SK-N-SH treated with all-trans-retinoic acid at 6 μM for 48 hours (cell line): ENCODE results near the gene MCRS1.

Source experiments
- CREB5 ChIP-seq: fragments of 250-450 bp; sonication (Bioruptor Pico); IDR thresholded peaks from 2 replicates; pipeline ENCODE4 v1.5.1; 2020; ENCODE audit warnings: low read depth, mild to moderate bottlenecking, moderate library complexity
- CSRNP3 ChIP-seq: fragments of 250-450 bp; sonication (Bioruptor Pico); IDR thresholded peaks from 2 replicates; pipeline ENCODE4 v1.5.1; 2021; ENCODE audit warnings: mild to moderate bottlenecking, moderate library complexity
- ESRRG ChIP-seq: fragments of 250-450 bp; sonication (Bioruptor Pico); IDR thresholded peaks from 2 replicates; pipeline ENCODE4 v1.6.1; 2021; ENCODE audit warnings: mild to moderate bottlenecking
- GLIS3 ChIP-seq: fragments of 250-450 bp; sonication (Bioruptor Pico); IDR thresholded peaks from 2 replicates; pipeline ENCODE4 v1.5.0; 2020; ENCODE audit warnings: mild to moderate bottlenecking, moderate library complexity
- ISL1 ChIP-seq: fragments of 250-450 bp; sonication (Bioruptor Pico); IDR thresholded peaks from 2 replicates; pipeline ENCODE4 v2.1.2; 2022; ENCODE audit warnings: mild to moderate bottlenecking, moderate library complexity
- PATZ1 ChIP-seq: fragments of 250-450 bp; sonication (Bioruptor Pico); IDR thresholded peaks from 2 replicates; pipeline ENCODE4 v1.8.0; 2020; ENCODE audit warnings: mild to moderate bottlenecking, moderate library complexity, borderline replicate concordance
- PPARA ChIP-seq: fragments of 250-450 bp; sonication (Bioruptor Pico); IDR thresholded peaks from 2 replicates; pipeline ENCODE4 v1.5.0; 2020; ENCODE audit warnings: mild to moderate bottlenecking, borderline replicate concordance
- TCF4 ChIP-seq: fragments of 250-450 bp; sonication (Bioruptor Pico); IDR thresholded peaks from 2 replicates; pipeline ENCODE4 v1.8.0; 2021; ENCODE audit warnings: mild to moderate bottlenecking, moderate library complexity, borderline replicate concordance
- TSHZ2 ChIP-seq: fragments of 250-450 bp; sonication (Bioruptor Pico); IDR thresholded peaks from 2 replicates; pipeline ENCODE4 v1.5.0; 2020; ENCODE audit warnings: mild to moderate bottlenecking, moderate library complexity
- ZC3H10 ChIP-seq: fragments of 250-450 bp; sonication (Bioruptor Pico); IDR thresholded peaks from 2 replicates; pipeline ENCODE4 v1.5.1; 2021; ENCODE audit warnings: mild to moderate bottlenecking, moderate library complexity
- ZFP3 ChIP-seq: fragments of 250-450 bp; sonication (Bioruptor Pico); IDR thresholded peaks from 2 replicates; pipeline ENCODE4 v1.5.0; 2020; ENCODE audit warnings: mild to moderate bottlenecking, moderate library complexity
- ZFP30 ChIP-seq: fragments of 450-650 bp; formaldehyde crosslinking; IDR thresholded peaks from 2 replicates; pipeline ENCODE4 v1.5.0; 2022; ENCODE audit warnings: mild to moderate bottlenecking, moderate library complexity
- ZNF70 ChIP-seq: fragments of 450-650 bp; formaldehyde crosslinking; IDR thresholded peaks from 2 replicates; pipeline ENCODE4 v1.5.0; 2020; ENCODE audit warnings: mild to moderate bottlenecking, moderate library complexity

GRCh38 chr12:49599961-49600360 lies 32.0 kb upstream of the MCRS1 start:
- TF ChIP-seq PATZ1 (CRISPR knock-in tag): no peak
- TF ChIP-seq ZFP30 (CRISPR knock-in tag): no peak
- no peak for TF ChIP-seq ZNF70 (CRISPR knock-in tag)
- no peak for TF ChIP-seq ISL1 (CRISPR knock-in tag)
- TF ChIP-seq ZC3H10: no peak
- no peak for TF ChIP-seq PPARA (CRISPR knock-in tag)
- no peak for TF ChIP-seq TSHZ2 (CRISPR knock-in tag)
- TF ChIP-seq ZFP3: no peak
- no peak for TF ChIP-seq ESRRG (CRISPR knock-in tag)
- TF ChIP-seq GLIS3 (CRISPR knock-in tag): no peak
- no peak for TF ChIP-seq TCF4
- no peak for TF ChIP-seq CSRNP3 (CRISPR knock-in tag)
- TF ChIP-seq CREB5 (CRISPR knock-in tag): no peak
